Neural progenitor cell (in vitro differentiated cells): ENCODE results near the gene LRRTM4.

Experiments used
- CTCF ChIP-seq: fragments of 200-600 bp; sonication (generic); IDR thresholded peaks from 2 replicates; pipeline ENCODE4 v1.5.1; 2017; ENCODE audit warnings: antibody characterized with exemption, mild to moderate bottlenecking
- EZH2 ChIP-seq: fragments of 200-600 bp; sonication (generic); IDR thresholded peaks from 2 replicates; pipeline ENCODE4 v1.6.1; 2017; ENCODE audit warnings: antibody characterized with exemption, mild to moderate bottlenecking, moderate library complexity
- EZH2phosphoT487 ChIP-seq: fragments of 200-600 bp; sonication (generic); IDR thresholded peaks from 2 replicates; pipeline ENCODE4 v1.6.1; 2017; ENCODE audit warnings: antibody characterized with exemption

DNA sequence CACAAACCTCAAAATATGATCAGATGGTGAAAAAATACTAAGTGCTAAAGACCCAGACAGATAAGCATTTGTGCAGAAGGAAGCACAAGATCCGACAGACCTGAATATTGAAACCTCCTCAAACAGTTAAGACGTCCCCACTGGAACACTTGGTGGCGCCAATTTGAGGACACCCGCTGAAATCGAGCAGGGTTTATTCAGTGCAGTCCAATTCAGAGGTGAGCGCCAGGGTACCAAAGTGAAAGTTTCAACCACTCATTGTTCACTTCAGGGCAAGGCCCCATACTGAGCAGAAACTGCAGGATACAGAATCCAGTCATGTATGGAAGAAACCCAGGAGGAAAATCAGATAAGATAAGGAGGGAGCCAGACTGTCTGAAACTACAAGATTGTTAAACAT lies 417.6 kb downstream of the LRRTM4 start:
- TF ChIP-seq EZH2phosphoT487 (no peak), EZH2 (no peak), CTCF (no peak)
